GM12865 (cell line): ENCODE data around the gene EFNA3.

Source experiments
- DNase-seq: peaks from one replicate; pipeline ENCODE4 v3.0.0; 2010; ENCODE audit warnings: low read depth
- H3K4me3 ChIP-seq: 2 replicates; pipeline ENCODE4 v1.5.1; 2011; ENCODE audit warnings: mild to moderate bottlenecking, low read depth, low read length, control low read depth
- TF ChIP-seq, protein P1 (sequence below): IDR thresholded peaks from 2 replicates; pipeline ENCODE4 v1.5.1; 2011; ENCODE audit warnings: low read length, control low read depth, low read depth, inconsistent platforms; ENCODE audit not compliant: insufficient read depth; ENCODE audit errors: missing control alignments

EFNA3 gene, protein sequence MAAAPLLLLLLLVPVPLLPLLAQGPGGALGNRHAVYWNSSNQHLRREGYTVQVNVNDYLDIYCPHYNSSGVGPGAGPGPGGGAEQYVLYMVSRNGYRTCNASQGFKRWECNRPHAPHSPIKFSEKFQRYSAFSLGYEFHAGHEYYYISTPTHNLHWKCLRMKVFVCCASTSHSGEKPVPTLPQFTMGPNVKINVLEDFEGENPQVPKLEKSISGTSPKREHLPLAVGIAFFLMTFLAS

DNA sequence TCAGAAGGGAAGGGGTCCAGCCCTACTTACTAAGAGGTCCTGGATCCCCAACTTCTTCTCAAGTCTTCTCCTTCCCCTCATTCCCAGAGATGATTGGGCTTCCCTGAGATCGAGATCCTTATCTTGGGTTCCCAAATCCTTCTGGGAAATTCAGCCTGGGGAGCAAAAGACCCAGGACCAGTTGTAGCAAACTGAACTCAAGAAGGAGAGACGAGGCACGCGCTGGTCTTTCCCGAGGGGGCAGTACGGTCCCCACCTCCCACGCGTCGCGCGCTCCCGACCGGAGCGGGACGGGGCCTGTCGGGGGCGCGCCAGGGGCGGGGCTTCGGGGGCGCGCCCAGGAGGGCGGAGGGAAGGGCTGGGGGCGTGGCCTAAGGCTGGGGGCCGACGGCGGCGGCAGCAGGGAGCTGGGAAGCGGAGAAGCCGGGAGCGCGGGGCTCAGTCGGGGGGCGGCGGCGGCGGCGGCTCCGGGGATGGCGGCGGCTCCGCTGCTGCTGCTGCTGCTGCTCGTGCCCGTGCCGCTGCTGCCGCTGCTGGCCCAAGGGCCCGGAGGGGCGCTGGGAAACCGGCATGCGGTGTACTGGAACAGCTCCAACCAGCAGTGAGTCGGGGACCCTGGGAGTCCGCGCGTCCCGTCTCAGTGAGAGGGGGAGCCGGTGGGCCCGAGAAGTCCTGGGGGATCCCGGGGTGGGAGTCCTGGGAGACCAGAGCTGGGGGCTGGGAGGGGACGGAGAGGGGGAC, at the start of gene EFNA3:
EFNA3 (plus strand) TSS at position 369 of the 741 bp plus-strand sequence; CDS start at position 474, 105 bp downstream.
- H3K4me3 ChIP-seq = peak within 1 kb of the TSS; percentile 7; the same call in 1 of the 2 replicates
- TF ChIP-seq, protein P1, sequence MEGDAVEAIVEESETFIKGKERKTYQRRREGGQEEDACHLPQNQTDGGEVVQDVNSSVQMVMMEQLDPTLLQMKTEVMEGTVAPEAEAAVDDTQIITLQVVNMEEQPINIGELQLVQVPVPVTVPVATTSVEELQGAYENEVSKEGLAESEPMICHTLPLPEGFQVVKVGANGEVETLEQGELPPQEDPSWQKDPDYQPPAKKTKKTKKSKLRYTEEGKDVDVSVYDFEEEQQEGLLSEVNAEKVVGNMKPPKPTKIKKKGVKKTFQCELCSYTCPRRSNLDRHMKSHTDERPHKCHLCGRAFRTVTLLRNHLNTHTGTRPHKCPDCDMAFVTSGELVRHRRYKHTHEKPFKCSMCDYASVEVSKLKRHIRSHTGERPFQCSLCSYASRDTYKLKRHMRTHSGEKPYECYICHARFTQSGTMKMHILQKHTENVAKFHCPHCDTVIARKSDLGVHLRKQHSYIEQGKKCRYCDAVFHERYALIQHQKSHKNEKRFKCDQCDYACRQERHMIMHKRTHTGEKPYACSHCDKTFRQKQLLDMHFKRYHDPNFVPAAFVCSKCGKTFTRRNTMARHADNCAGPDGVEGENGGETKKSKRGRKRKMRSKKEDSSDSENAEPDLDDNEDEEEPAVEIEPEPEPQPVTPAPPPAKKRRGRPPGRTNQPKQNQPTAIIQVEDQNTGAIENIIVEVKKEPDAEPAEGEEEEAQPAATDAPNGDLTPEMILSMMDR = no peak
- peak; percentile 58 for DNase-seq

DNA sequence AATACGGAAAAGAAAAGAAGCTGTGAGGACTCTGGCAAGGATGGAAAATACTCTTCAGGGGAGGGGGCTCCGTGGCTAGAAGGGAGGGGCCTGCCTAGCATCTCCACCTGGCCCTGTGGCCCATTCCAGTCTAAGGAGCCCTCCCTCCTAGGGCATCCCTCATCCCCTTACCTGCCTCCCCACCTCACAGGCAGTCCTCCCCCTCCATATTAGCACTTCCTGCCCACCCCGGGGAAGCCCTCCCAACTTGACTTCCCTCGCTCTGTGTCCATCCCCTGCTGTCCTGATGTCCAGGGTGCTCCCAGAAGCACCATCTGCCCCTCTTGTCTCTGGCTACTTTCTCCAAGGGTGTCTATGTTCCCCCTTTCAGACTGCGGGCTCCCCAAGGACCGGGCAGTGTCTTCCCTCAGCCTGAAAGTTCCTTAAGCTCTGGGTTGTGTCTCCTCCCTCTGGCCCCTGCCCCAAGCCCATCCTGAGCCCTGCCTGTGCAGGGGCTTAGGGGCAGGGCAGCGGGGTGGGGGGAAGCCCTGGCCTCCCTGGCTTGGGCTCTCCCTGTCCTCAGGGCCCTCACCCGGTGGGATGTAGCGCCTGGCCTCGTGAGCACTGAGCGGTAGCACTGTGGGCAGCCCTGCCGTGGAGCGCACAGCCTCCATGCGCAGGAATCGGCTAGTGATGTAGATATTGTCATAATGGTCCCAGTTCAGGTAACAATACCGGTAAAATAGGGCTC, 49.0 kb upstream of the EFNA3 start:
- no peak overlapping the region for H3K4me3 ChIP-seq
- DNase-seq = no peak
- TF ChIP-seq, protein P1 = no peak

DNA sequence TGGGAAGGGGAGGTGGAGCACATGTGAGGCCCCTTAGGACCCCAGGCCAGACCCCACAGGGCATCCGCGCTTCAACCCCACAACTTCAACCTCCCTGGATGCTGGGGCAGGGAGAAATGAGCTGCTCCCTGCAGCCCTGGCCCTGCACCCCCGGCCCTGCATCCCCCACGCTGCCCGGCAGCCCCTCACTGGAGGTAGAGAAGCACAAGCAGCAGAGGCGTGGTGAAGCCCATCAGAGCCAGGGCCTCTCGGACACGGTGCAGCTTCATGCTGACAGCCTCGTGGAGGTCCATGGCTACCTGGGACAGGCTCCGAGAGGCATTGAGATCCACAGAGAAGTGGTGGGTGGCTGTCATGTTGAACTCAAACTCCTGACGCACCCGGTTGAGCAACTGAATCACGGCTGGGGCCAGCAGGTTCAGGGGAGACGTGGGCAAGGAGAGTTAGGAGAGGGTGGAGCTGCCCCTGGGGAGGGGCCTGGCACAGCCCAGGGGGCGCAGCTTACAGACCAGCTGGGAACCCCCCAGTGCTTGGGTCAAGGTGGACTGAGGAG, 48.3 kb upstream of the EFNA3 start:
- no peak for DNase-seq
- H3K4me3 ChIP-seq = no peak overlapping the region
- TF ChIP-seq, protein P1 = no peak

DNA sequence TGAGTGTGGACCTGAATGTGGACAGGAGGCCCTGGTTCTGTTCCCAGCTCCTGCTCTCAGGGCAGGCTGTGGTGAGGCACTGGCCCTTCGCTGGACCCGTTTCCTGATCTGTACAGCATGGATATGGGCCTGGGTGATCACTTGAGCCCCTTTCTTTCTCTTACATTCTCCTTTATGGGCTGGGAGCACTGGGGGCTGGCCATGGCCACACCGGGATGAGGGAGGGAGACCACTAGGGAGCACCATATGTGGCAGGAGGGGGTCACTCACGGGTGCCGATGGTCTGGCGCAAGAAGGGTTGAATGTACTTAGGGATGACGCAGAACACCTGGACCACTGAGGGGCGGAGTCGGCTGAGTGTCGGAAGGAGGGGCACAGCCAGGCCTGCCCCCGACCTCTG, 47.7 kb upstream of the EFNA3 start:
- DNase-seq = no peak
- no peak overlapping the region for H3K4me3 ChIP-seq
- TF ChIP-seq, protein P1 = no peak

DNA sequence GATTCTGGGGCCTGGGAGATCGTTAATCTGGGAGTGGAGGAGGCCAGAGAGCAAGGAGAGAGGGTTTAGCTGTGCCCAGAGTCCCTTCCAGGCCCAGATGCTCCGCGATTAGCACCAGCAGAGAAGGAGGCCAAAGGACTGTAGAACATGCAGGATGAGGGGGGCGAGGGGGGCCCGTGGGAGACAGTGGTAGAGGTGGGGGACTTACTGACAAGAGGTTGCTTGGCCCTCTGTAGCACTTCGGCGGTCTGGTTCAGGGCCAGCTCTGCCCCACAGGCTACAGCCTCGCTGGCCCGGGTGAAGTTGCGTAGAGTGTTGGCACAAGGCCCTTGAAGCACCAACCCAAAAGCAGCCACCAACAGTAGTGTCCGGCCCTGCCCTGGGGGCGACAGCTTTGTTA, 45.8 kb upstream of the EFNA3 start:
- no peak overlapping the region for H3K4me3 ChIP-seq
- TF ChIP-seq, protein P1 = no peak
- DNase-seq = no peak

DNA sequence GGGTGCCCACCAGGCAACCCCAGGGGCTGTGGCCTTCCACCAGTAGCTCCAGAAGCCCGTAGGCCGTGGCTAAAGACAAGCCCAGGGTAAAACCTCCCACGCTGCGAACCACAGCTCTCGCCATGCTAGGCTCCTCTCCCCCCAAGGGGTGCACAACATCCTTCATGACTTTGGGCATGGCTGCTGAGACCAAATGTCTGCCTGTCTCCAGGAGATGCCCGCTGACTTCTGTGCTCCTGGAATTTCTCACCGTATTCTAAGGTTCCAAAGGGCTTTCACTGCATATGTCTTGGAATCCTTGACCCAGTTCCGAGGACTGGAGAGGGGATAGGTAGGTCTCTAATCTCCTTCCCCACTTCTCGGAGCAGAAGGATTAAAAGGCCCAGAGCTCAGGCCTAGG, 45.1 kb upstream of the EFNA3 start, which contains the start of the genes DCST1 and DCST2:
DCST1 (plus strand) TSS at position 301 of the 400 bp plus-strand sequence. CDS start 213 bp downstream, outside the sequence.
DCST2 (minus strand) TSS at position 258 of the 400 bp plus-strand sequence; CDS start at position 178, 80 bp downstream.
- TF ChIP-seq, protein P1 = no peak
- no peak for DNase-seq
- no peak within 1 kb of the TSS for H3K4me3 ChIP-seq
